HG03196 (cell line): ENCODE results near the gene SLC29A4.
A peak's percentile ranks its signal among the peaks of the same experiment; 100 is the strongest.
"Not testable (repeated sequence)": the region's sequence is repeated elsewhere in the genome, so short reads cannot be mapped to it uniquely, and the experiment has no call there.

Source experiments
- ATAC-seq: cut with Tn5 transposase; IDR thresholded peaks from one replicate; pipeline ENCODE4 v1.9.1; 2021; ENCODE audit not compliant: unreplicated experiment

The SLC29A4 gene, protein sequence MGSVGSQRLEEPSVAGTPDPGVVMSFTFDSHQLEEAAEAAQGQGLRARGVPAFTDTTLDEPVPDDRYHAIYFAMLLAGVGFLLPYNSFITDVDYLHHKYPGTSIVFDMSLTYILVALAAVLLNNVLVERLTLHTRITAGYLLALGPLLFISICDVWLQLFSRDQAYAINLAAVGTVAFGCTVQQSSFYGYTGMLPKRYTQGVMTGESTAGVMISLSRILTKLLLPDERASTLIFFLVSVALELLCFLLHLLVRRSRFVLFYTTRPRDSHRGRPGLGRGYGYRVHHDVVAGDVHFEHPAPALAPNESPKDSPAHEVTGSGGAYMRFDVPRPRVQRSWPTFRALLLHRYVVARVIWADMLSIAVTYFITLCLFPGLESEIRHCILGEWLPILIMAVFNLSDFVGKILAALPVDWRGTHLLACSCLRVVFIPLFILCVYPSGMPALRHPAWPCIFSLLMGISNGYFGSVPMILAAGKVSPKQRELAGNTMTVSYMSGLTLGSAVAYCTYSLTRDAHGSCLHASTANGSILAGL

GRCh38 chr7:5282543-5283316 is at the start of gene SLC29A4:
SLC29A4 (plus strand) TSS chr7:5282943; CDS start chr7:5287817, 4,874 bp downstream.
- no peak for ATAC-seq

GRCh38 chr7:5234852-5235831 is 47.6 kb upstream of the SLC29A4 start:
- ATAC-seq: peak; percentile 30

GRCh38 chr7:5237286-5237685 is 45.5 kb upstream of the SLC29A4 start:
- no peak for ATAC-seq

- no peak for ATAC-seq
These were observed 44.2 kb upstream of the SLC29A4 start for GRCh38 chr7:5238500-5238899.

DNA sequence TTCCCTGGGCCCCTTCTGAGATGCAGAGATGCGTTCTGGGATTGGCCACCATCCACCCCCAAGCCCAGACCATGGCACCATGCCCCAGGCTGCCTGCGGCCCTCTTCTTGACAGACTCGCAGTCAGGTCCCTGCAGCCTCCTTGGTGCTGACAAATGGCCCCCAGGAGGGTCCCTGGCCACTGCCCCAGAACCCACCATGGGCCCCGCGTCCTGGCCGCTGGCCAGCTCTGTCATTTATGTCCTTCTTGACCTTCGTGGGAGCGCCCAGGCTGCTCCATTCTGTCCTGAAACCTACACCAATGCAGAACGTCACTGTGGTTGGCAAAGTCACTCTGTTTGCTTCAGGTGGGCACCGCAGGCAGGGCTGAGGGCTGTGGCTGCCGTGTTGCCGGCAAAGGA is 39.5 kb upstream of the SLC29A4 start:
- no peak for ATAC-seq

DNA sequence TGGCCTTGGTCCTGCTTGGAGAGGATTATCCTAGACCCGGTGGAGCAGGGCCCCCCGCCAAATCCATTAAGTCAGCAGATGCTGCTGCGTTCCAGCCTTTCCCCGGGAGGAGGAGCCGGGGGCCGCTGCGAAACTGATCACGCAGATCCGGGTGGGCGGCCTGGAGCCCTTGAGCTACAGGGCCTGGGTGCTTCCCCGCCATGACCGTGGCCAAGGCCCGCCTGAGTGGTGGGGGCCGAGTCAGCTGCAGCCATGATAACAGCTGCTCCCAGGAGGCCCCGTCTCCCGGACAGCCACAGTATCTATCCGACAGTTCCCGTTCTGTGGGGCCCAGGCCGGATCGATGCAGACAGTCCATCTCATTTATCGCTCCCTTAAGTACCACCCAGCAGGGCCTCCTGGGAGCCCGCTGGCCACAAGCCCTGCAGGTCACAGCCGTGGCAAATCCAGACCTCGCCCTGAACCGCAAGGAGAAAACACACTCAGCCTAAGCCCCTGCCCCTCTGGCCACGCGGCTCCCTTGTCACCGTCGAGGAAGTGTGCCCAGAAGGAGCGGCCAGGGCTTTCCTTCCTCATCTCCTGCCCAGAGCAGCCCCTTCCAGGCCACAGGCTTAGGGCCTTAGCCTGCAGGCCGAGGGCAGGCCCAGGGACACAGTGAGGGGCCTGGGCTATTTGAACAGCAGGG is 34.4 kb upstream of the SLC29A4 start:
- ATAC-seq: no peak

- ATAC-seq: not testable (repeated sequence)
These were observed 32.0 kb upstream of the SLC29A4 start for GRCh38 chr7:5250787-5251186.

- ATAC-seq: not testable (repeated sequence)
These were observed 29.2 kb upstream of the SLC29A4 start for GRCh38 chr7:5253529-5253928.

- ATAC-seq: not testable (repeated sequence)
These were observed 28.4 kb upstream of the SLC29A4 start for GRCh38 chr7:5254371-5254770.

DNA sequence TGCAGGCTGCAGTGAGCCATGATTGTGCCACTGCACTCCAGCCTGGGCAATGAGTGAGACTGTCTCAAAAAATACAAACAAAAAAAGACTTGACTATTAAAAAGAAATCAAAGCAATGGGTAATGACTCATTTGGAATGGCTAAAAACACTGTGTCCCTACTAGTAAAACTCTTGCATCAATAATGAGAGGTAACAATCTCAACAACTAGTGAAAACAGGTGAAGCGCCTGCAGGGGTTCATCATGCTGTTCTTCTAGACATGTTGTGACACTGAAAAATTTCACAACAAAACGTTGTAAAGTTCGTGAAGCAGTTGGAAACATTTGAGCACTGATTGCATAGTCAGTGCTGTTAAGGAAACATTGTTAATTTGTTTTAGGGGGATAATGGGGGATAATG is 26.9 kb upstream of the SLC29A4 start:
- ATAC-seq: no peak

GRCh38 chr7:5260530-5261068 is 22.1 kb upstream of the SLC29A4 start:
- not testable (repeated sequence) for ATAC-seq

DNA sequence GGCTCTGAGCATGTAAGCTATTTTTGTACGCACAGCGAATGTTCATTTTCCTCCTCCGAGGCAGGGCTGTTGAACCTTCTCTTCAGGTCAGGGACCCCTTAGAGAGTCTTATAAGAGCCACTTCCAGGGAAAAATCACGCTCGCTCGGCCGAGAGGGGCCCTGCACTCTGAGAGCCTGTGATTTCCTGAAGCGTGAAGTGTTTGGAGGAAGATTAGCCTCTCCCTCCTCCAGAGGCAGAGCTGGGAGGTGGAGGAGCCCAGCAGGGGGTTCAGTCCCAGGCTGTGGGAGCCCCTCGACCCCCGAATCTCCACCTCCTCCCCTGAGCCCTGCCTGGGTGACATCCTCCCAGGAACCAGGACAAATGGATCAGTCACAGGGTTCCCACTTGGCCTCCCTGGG is 19.7 kb upstream of the SLC29A4 start:
- not testable (repeated sequence) for ATAC-seq

GRCh38 chr7:5265320-5266190 is 17.2 kb upstream of the SLC29A4 start:
- ATAC-seq: no peak

- no peak for ATAC-seq
These were observed 16.3 kb upstream of the SLC29A4 start for GRCh38 chr7:5266191-5267028.

GRCh38 chr7:5267829-5268228 is 14.9 kb upstream of the SLC29A4 start:
- ATAC-seq: not testable (repeated sequence)

- not testable (repeated sequence) for ATAC-seq
These were observed 12.6 kb upstream of the SLC29A4 start for GRCh38 chr7:5269992-5270657.

DNA sequence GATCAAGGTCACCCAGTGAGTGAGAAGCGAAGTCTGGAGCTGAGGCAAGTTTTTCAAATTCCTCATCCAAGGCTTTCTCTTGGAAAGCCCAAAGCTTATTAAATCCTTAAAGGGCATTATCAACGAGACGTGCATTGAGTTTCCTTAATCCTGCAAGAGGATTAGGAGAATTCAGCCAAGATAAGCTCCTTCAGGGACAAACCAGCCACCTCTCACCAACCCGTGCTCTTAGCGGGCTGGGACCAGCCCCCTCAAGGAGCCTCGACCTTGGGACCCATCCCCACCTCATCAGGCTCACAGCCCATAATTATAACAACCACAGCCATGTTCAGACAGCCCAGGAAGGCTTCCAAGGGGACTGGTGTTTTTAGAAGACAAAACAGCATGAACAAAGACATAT is 12.0 kb upstream of the SLC29A4 start:
- ATAC-seq: no peak
